Measurements from ENCODE around the gene SYT11. TPM values are rescaled to one million over a fixed set of nuclear protein-coding genes. Genes with fewer than 3 reads are reported as not detected.

Gene SYT11
- total RNA-seq, 1 experiment from 2014 or later = 6.1 TPM

GRCh38 chr1:155889566-155889965 lies 30.2 kb downstream of the SYT11 start:
- CTCF ChIA-PET = no interaction called here
- Mint-ChIP-seq H3K9me3 (no peaks in the 10 kb centered on the region), H3K27ac (no peak overlapping the region), H3K36me3 (no peaks in the 10 kb centered on the region), H3K4me3 (no peak overlapping the region), H3K4me1 (no peaks in the 10 kb centered on the region), H3K27me3 (ENCODE audit: low read depth) (no peaks in the 10 kb centered on the region)
- TF ChIP-seq SP1 (CRISPR knock-in tag; conservative IDR thresholded peaks at IDR 0.05) = no peak
- no peak for TF ChIP-seq NFYB (CRISPR knock-in tag; conservative IDR thresholded peaks at IDR 0.05; ENCODE audit: low read depth)
- TF ChIP-seq TP53 (CRISPR knock-in tag; IDR thresholded peaks at IDR 0.05) = no peak
- no peak for TF ChIP-seq USF1 (CRISPR knock-in tag; IDR thresholded peaks at IDR 0.05)
- TF ChIP-seq ATF1 (CRISPR knock-in tag; IDR thresholded peaks at IDR 0.05) = no peak
- no peak for TF ChIP-seq ZNF416 (CRISPR knock-in tag; IDR thresholded peaks at IDR 0.05)
- TF ChIP-seq TEAD1 (CRISPR knock-in tag; IDR thresholded peaks at IDR 0.05) = no peak
- POLR2A ChIA-PET = no interaction called here
- ATAC-seq = no peak
- no peak for DNase-seq (ENCODE audit: low spot score)

- POLR2A ChIA-PET = no interaction called here
- CTCF ChIA-PET = no interaction called here
- Mint-ChIP-seq H3K4me3 (no peak overlapping the region), H3K9me3 (no peaks in the 10 kb centered on the region), H3K4me1 (no peaks in the 10 kb centered on the region), H3K27ac (no peak overlapping the region), H3K36me3 (no peaks in the 10 kb centered on the region), H3K27me3 (ENCODE audit: low read depth) (no peaks in the 10 kb centered on the region)
- DNase-seq (ENCODE audit: low spot score) (no peak), ATAC-seq (no peak)
- TF ChIP-seq E2F4 (CRISPR knock-in tag; IDR thresholded peaks at IDR 0.05; ENCODE audit: borderline replicate concordance, low read depth) = no peak
- TF ChIP-seq ZNF423 (CRISPR knock-in tag; IDR thresholded peaks at IDR 0.05) = no peak
- TF ChIP-seq NR3C1 (CRISPR knock-in tag; conservative IDR thresholded peaks at IDR 0.05; ENCODE audit: low read depth) = no peak
- TF ChIP-seq ERG (CRISPR knock-in tag; IDR thresholded peaks at IDR 0.05) = no peak
- no peak for TF ChIP-seq ZNF512 (CRISPR knock-in tag; IDR thresholded peaks at IDR 0.05; ENCODE audit: borderline replicate concordance)
- TF ChIP-seq CBFB (CRISPR knock-in tag; IDR thresholded peaks at IDR 0.05; ENCODE audit: low read depth) = no peak
These were observed 30.9 kb downstream of the SYT11 start for GRCh38 chr1:155890251-155890650.

GRCh38 chr1:155892796-155893195 lies 33.4 kb downstream of the SYT11 start:
- ChIA-PET POLR2A (no interaction called here), CTCF (no interaction called here)
- ATAC-seq (no peak), DNase-seq (ENCODE audit: low spot score) (no peak)
- Mint-ChIP-seq H3K27ac (no peak overlapping the region), H3K4me3 (no peak overlapping the region), H3K27me3 (ENCODE audit: low read depth) (no peaks in the 10 kb centered on the region), H3K9me3 (no peaks in the 10 kb centered on the region), H3K4me1 (no peaks in the 10 kb centered on the region), H3K36me3 (peaks cover 10% of the 10 kb centered on the region)
- TF ChIP-seq ZNF281 (CRISPR knock-in tag; IDR thresholded peaks at IDR 0.05) = no peak
- no peak for TF ChIP-seq ZNF512 (CRISPR knock-in tag; IDR thresholded peaks at IDR 0.05; ENCODE audit: borderline replicate concordance)
- no peak for TF ChIP-seq JUN (CRISPR knock-in tag; IDR thresholded peaks at IDR 0.05)
- no peak for TF ChIP-seq FOXK1 (CRISPR knock-in tag; IDR thresholded peaks at IDR 0.05)
- TF ChIP-seq ATF1 (CRISPR knock-in tag; IDR thresholded peaks at IDR 0.05) = no peak
- TF ChIP-seq ARID4B (CRISPR knock-in tag; IDR thresholded peaks at IDR 0.05; ENCODE audit: borderline replicate concordance) = no peak
